Activated CD8-positive, alpha-beta memory T cell treated with anti-CD3 and anti-CD28 coated beads for 24 hours (primary cell): ENCODE data around the gene FBXO21.
"Not testable (repeated sequence)": the region's sequence is repeated elsewhere in the genome, so short reads cannot be mapped to it uniquely, and the experiment has no call there.

Experiments
- DNase-seq: peaks from one replicate; pipeline ENCODE4 v3.0.0-alpha.2; 2020

The FBXO21 gene

GRCh38 chr12:117134059-117134458 lies 56.2 kb downstream of the FBXO21 start:
- DNase-seq, result peak; percentile 77

GRCh38 chr12:117130801-117131200 lies 59.5 kb downstream of the FBXO21 start:
- DNase-seq, result no peak

- no peak for DNase-seq
Measured at GRCh38 chr12:117129391-117129790, 60.9 kb downstream of the FBXO21 start.

- no peak for DNase-seq
Measured at GRCh38 chr12:117127933-117128823, 62.1 kb downstream of the FBXO21 start.

- DNase-seq, result no peak
Measured at GRCh38 chr12:117126335-117126734, 63.9 kb downstream of the FBXO21 start.

- no peak for DNase-seq
Measured at GRCh38 chr12:117125767-117126166, 64.5 kb downstream of the FBXO21 start.

- no peak for DNase-seq
Measured at GRCh38 chr12:117125272-117125613, 65.0 kb downstream of the FBXO21 start.

- DNase-seq, result no peak
Measured at GRCh38 chr12:117124421-117125271, 65.6 kb downstream of the FBXO21 start.

- DNase-seq, result no peak
Measured at GRCh38 chr12:117121441-117121840, 68.8 kb downstream of the FBXO21 start.

- DNase-seq, result no peak
Measured at GRCh38 chr12:117120787-117121186, 69.5 kb downstream of the FBXO21 start.

GRCh38 chr12:117119592-117120198 lies 70.6 kb downstream of the FBXO21 start:
- peak; percentile 69 for DNase-seq

GRCh38 chr12:117118838-117119591 lies 71.3 kb downstream of the FBXO21 start:
- no peak for DNase-seq

- no peak for DNase-seq
Measured at GRCh38 chr12:117114784-117115183, 75.5 kb downstream of the FBXO21 start.

- no peak for DNase-seq
Measured at GRCh38 chr12:117113231-117113630, 77.0 kb downstream of the FBXO21 start.

GRCh38 chr12:117111821-117112595 lies 78.3 kb downstream of the FBXO21 start:
- no peak for DNase-seq

- no peak for DNase-seq
Measured at GRCh38 chr12:117111386-117111785, 78.9 kb downstream of the FBXO21 start.

- DNase-seq, result no peak
Measured at GRCh38 chr12:117109943-117110635, 80.2 kb downstream of the FBXO21 start.

GRCh38 chr12:117105902-117106301 lies 84.4 kb downstream of the FBXO21 start:
- no peak for DNase-seq

GRCh38 chr12:117104003-117104402 lies 86.3 kb downstream of the FBXO21 start:
- not testable (repeated sequence) for DNase-seq

- DNase-seq, result no peak
Measured at GRCh38 chr12:117102800-117103181, 87.5 kb downstream of the FBXO21 start.
